Skeletal muscle tissue (tissue), 4 donors: ENCODE results near the gene CLDN20. TPM values are rescaled to one million over a fixed set of nuclear protein-coding genes. Genes with fewer than 3 reads are reported as not detected.
A peak's percentile ranks its signal among the peaks of the same experiment; 100 is the strongest.
"Not testable (repeated sequence)": the region's sequence is repeated elsewhere in the genome, so short reads cannot be mapped to it uniquely, and the experiment has no call there.

Experiments
- H3K27ac ChIP-seq: one replicate; pipeline ENCODE4 v1.7.0; 2013; ENCODE audit warnings: mild to moderate bottlenecking, low read depth, low read length, inconsistent platforms
- H3K27me3 ChIP-seq, 3 donors: one replicate each; pipeline ENCODE4 v1.7.0; 2013; ENCODE audit warnings: low read length in 3 of 3; ENCODE audit not compliant: control insufficient read depth in 3 of 3, insufficient read depth in 3 of 3
- H3K36me3 ChIP-seq, 3 donors: one replicate each; pipeline ENCODE4 v1.7.0; 2013; ENCODE audit warnings: low read length in 3 of 3; ENCODE audit not compliant: control insufficient read depth in 3 of 3, insufficient read depth in 3 of 3
- H3K4me1 ChIP-seq, 3 donors: one replicate each; pipeline ENCODE4 v1.7.0; 2013; ENCODE audit warnings: low read length in 3 of 3, mild to moderate bottlenecking in 3 of 3; ENCODE audit not compliant: control insufficient read depth in 3 of 3, insufficient read depth in 3 of 3
- H3K4me3 ChIP-seq, 3 donors: one replicate each; pipeline ENCODE4 v1.7.0; 2013; ENCODE audit warnings: low read length in 3 of 3
- H3K9ac ChIP-seq, 3 donors: one replicate each; pipeline ENCODE4 v1.7.0; 2013; ENCODE audit warnings: low read length in 3 of 3, mild to moderate bottlenecking in 3 of 3, moderate library complexity in 2 of 3, low read depth in 1 of 3
- H3K9me3 ChIP-seq, 3 donors: one replicate each; pipeline ENCODE4 v1.7.0; 2013; ENCODE audit warnings: low read length in 3 of 3; ENCODE audit not compliant: control insufficient read depth in 3 of 3
- total RNA-seq: library from RNA; depleted of rRNA; stranded (reverse); fragments of >200 nt; gene quantifications from one replicate; pipeline ENCODE4 v1.2.3, GENCODE V29; 2014
- donor health status: Osteomylitis.

The CLDN20 gene
- total RNA-seq, 1 donor from 2014 or later = not detected

DNA sequence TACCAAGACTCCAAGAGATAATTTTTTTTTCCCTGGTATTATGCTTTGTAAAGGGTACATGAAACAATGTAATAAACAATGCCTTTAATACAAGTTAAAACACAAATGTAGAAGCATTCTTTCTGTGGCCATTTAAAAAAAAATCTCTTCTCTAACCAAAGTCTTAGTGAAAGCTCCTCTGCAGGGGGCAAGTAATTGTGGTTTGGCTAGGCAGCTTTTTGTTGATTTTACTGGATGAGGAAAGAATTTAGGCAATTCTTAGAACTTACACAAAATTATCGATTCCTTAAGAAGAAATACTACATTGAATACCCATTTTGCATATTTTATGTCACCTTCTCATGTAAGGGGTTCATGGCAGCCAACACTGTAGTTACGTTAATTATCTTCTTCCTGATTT lies 38.1 kb downstream of the CLDN20 start:
- no peak overlapping the region for H3K27ac ChIP-seq
- H3K27me3 ChIP-seq = no peaks in the 10 kb centered on the region
- peaks cover 4 to 15% (median 7%) of the 10 kb centered on the region in 3 donors for H3K36me3 ChIP-seq
- H3K9ac ChIP-seq = no peak overlapping the region
- H3K4me3 ChIP-seq = no peak overlapping the region
- no peaks in the 10 kb centered on the region for H3K9me3 ChIP-seq
- H3K4me1 ChIP-seq = no peaks in the 10 kb centered on the region

DNA sequence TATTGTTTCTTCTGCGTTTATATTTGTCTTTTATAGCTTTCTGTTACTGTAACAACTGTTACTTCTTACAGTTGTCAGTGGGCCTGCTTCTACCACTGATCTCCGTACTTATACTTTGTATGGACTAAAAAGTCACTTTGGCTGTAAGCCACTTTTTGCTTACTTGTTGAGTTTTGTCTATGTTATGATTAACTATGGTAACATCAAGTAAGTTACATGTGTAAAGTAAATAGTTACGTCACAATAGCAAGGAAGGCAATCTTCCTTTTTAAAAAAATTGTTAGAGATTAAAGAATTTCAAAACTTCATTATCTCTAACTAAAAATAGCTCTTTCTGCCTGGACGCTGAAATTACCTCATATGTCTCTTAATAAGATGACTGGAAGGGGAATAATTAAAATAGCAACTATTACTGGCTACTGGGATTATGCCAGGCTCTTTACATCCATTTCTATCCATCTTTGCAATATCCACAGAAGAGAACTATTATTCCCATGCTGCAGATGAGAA lies 39.6 kb downstream of the CLDN20 start:
- no peaks in the 10 kb centered on the region for H3K4me1 ChIP-seq
- no peak overlapping the region for H3K4me3 ChIP-seq
- H3K27ac ChIP-seq = no peak overlapping the region
- no peaks in the 10 kb centered on the region for H3K27me3 ChIP-seq
- H3K9me3 ChIP-seq = no peaks in the 10 kb centered on the region
- peaks cover 7 to 20% (median 11%) of the 10 kb centered on the region in 3 donors for H3K36me3 ChIP-seq
- no peak overlapping the region for H3K9ac ChIP-seq

DNA sequence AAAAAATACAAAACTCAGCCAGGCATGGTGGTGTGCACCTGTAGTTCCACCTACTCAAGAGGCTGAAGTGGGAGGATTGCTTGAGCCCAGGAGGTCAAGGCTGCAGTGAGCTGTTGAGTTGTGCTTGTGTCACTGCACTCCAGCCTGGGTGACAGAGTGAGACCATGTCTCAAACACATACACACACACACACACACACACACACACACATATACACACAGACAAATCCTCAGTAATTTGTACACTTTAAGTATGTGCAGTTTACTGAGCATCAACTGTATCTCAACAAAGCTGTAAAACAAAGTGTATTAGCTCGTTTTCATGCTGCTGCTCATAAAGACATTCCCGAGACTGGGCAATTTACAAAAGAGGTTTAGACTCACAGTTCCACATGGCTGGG lies 43.1 kb downstream of the CLDN20 start:
- no peaks in the 10 kb centered on the region for H3K27me3 ChIP-seq
- no peak overlapping the region for H3K27ac ChIP-seq
- peaks cover 10 to 27% (median 17%) of the 10 kb centered on the region in 3 donors for H3K36me3 ChIP-seq
- H3K9me3 ChIP-seq = no peaks in the 10 kb centered on the region
- no peaks in the 10 kb centered on the region for H3K4me1 ChIP-seq
- no peak overlapping the region for H3K9ac ChIP-seq
- no peak overlapping the region for H3K4me3 ChIP-seq

DNA sequence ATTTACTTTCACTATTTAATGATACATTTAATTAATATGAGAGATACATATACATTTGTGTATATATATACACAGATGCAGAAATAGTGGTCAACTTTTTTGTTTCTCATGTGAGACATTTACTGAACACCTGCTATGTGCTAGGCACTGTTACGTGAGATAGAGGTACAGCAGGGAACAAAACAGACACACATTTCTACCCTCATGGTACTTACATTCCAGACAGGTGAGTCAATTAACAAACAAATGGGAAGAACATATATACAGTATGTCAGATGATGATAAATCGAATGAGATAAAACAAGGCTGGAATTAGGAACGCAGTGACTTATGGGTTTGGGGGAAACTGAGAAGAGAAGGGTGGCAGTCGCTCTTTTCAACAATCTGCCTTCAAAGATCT lies 45.3 kb downstream of the CLDN20 start:
- Histone ChIP-seq H3K36me3 (peaks cover 10 to 27% (median 17%) of the 10 kb centered on the region in 3 donors), H3K4me1 (no peaks in the 10 kb centered on the region), H3K27me3 (no peaks in the 10 kb centered on the region), H3K27ac (no peak overlapping the region), H3K9ac (no peak overlapping the region), H3K9me3 (no peaks in the 10 kb centered on the region), H3K4me3 (no peak overlapping the region)

DNA sequence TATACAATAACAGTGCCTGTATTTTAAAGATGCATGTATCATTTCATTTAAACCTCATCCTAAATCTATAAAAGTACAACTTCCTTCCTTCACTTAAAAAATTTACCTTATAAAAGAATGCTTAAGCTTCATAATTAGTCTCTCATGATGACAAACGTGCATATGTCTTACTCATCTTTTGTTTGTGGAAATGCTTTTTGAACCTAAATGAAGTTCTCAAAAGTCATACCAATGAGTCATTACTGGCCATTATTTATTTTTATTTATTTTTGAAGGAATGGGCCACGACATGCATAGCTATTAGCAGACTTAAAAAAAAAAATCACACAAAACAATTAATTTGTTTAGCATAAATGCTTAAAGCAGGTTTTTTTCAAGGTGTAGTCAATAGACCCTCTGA lies 46.8 kb downstream of the CLDN20 start:
- H3K9ac ChIP-seq = no peak overlapping the region
- peaks cover 0 to 3% (median 3%) of the 10 kb centered on the region in 3 donors for H3K4me1 ChIP-seq
- H3K36me3 ChIP-seq = peaks cover 10 to 27% (median 17%) of the 10 kb centered on the region in 3 donors
- no peaks in the 10 kb centered on the region for H3K27me3 ChIP-seq
- H3K27ac ChIP-seq = no peak overlapping the region
- H3K9me3 ChIP-seq = no peaks in the 10 kb centered on the region
- no peak overlapping the region for H3K4me3 ChIP-seq

DNA sequence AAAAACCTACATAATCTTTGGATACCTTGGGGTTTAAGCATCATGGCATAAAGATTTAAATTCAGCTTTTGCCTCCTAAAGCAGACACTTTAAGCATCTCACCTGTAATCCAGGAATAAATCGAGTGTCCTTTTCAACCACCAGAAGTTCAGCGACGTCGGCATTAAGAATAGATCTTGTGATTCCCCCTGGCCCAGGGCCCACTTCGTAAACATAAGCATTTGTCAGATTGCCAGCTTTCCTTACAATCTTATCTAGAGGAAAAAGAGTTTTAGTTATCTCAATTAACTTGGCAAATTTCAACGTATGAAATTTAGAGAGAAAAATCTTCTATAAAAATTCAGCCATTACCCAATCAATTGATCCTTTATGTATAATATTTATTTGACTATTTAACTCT lies 47.3 kb downstream of the CLDN20 start:
- Histone ChIP-seq H3K9ac (no peak overlapping the region), H3K27ac (no peak overlapping the region), H3K4me1 (peaks cover 0 to 4% (median 3%) of the 10 kb centered on the region in 3 donors), H3K9me3 (no peaks in the 10 kb centered on the region), H3K36me3 (peaks cover 10 to 27% (median 17%) of the 10 kb centered on the region in 3 donors), H3K4me3 (no peak overlapping the region), H3K27me3 (no peaks in the 10 kb centered on the region)

DNA sequence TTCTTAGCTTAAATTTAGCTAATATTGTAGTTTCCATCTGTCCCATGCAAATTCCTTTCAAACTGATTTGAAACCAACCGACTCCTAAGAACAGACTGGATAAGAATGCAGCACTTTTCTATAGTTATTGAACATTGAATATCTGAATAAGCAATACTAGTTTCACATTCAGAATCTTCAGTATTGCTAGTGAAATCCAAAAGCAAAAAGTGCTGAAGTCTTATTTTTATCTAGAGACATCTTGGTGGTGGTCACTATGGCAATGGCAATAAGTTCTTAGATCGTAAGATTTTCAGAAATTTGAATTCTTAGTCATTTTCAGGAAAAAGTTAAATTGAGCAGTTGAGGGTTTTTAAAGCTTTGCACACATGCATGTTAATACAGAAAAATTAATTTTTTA lies 47.8 kb downstream of the CLDN20 start:
- H3K36me3 ChIP-seq = peaks cover 8 to 27% (median 16%) of the 10 kb centered on the region in 3 donors
- no peak overlapping the region for H3K27ac ChIP-seq
- H3K4me1 ChIP-seq = peaks cover 0 to 4% (median 3%) of the 10 kb centered on the region in 3 donors
- H3K9ac ChIP-seq = no peak overlapping the region
- no peaks in the 10 kb centered on the region for H3K27me3 ChIP-seq
- no peaks in the 10 kb centered on the region for H3K9me3 ChIP-seq
- H3K4me3 ChIP-seq = no peak overlapping the region

DNA sequence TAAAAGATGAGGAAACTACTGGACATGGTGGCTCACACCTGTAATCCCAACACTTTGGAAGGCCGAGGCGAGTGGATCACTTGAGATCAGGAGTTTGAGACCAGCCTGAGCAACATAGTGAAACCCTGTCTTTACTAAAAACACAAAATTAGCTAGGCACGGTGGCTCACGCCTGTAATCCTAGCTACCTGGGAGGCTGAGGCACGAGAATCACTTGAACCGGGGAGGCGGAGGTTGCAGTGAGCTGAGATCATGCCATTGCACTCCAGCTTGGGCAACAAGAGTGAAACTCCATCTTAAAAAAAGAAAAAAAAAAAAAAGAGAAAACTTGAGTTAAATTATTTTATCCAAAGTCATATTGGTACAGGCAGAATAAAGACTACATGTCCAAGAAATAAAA lies 49.1 kb downstream of the CLDN20 start:
- H3K4me3 ChIP-seq, H3K4me1 ChIP-seq, H3K27ac ChIP-seq, H3K9me3 ChIP-seq, H3K27me3 ChIP-seq, H3K9ac ChIP-seq: not testable (repeated sequence)
- H3K36me3 ChIP-seq = peaks cover 3 to 18% (median 8%) of the 10 kb centered on the region in 3 donors

DNA sequence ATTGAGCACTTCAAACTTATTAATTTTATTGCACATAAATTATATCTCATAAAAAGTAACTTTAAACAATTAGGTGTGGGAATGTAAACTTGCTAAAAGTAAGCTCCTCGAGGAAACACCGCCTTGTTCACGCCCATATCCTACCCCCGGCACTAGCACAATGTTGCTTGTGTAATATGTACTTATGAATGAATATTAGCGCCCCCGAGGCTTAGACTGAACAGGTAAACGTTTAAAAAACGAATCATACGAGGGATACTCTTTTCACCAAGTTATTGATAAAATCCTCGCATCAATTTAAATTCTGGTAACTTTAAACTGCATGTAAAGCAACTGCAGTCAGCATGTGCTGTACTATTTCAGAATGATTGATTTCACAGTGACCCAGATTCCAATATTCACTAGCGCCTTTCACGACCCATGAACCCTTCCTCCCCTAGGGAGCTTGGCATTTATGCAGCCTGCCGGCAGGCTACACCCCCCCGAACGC lies 49.8 kb downstream of the CLDN20 start:
- Histone ChIP-seq H3K9ac (peak overlapping the region; percentile 91 to 93 (median 92)), H3K4me1 (peaks cover 0 to 4% (median 3%) of the 10 kb centered on the region in 3 donors), H3K27me3 (no peaks in the 10 kb centered on the region), H3K4me3 (peak overlapping the region; percentile 91 to 99 (median 96)), H3K27ac (peak overlapping the region; percentile 77), H3K36me3 (peaks cover 3 to 12% (median 6%) of the 10 kb centered on the region in 3 donors), H3K9me3 (no peaks in the 10 kb centered on the region)

DNA sequence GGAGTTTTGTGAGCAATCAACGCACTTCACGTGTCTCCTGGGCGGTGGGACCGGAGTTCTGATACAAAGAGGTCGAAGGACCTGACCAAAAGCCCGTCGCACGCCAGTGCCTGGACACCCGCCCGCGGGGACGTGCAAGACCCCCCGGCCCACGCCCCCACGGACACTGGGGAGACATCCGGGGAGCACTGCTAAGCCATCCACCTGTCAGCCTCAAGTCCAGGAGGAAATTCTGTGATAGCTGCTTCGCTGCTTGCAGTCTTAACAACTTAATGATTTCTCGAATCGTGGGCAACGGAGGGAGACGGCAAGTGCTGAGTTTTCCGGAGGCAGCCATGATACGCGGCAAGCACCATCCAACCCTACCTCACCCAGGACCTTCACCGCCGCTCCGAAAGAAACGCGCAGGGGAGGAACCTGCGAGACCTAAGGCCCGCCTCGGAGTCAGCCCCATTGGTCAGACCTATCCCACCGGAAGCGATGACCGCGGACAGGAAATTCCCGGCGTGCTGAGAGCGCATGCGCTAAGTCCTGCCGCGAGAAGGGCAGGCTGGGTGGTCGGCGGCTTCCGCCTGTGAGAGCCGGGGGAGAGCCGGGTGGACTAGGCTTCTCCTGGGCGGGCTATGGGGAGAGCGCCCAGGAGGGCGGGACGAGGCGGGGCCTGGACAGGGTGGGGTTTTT lies 50.4 kb downstream of the CLDN20 start, which contains the start of gene TFB1M:
Gene TFB1M, minus strand, starts transcription at position 393 of the 681 bp plus-strand sequence. Its CDS starts 56 bp downstream, at position 337.
- Histone ChIP-seq H3K4me1 (peaks cover 0 to 4% (median 3%) of the 10 kb centered on the region in 3 donors), H3K9me3 (no peaks in the 10 kb centered on the region), H3K36me3 (peaks cover 3 to 10% (median 3%) of the 10 kb centered on the region in 3 donors)

More for the DNA sequence above, 50.4 kb downstream of the CLDN20 start, which contains the start of gene TFB1M:
- Histone ChIP-seq H3K4me3 (peak within 1 kb of the TSS; percentile 91 to 99 (median 96)), H3K9ac (peak within 1 kb of the TSS; percentile 91 to 93 (median 92)), H3K27me3 (no peaks in the 10 kb centered on the region), H3K27ac (peak within 1 kb of the TSS; percentile 77)
